Fibroblast of the aortic adventitia (primary cell): ENCODE data around the gene SLC4A3. TPM values are rescaled to one million over a fixed set of nuclear protein-coding genes. Genes with fewer than 3 reads are reported as not detected.

ENCODE experiments used
- DNase-seq: peaks from one replicate; pipeline ENCODE4 v3.0.0-alpha.2; 2010; ENCODE audit warnings: low read depth
- H3K4me3 ChIP-seq: 2 replicates; pipeline ENCODE4 v1.5.1; 2011; ENCODE audit warnings: low read depth, mild to moderate bottlenecking, control low read depth, low read length, moderate library complexity
- CTCF ChIP-seq: IDR thresholded peaks from 2 replicates; pipeline ENCODE4 v1.5.1; 2011; ENCODE audit warnings: mild to moderate bottlenecking, low read length, control low read depth, inconsistent platforms; ENCODE audit not compliant: insufficient read depth
- total RNA-seq: library from RNA; depleted of rRNA; stranded (reverse); fragments of >200 nt; gene quantifications from 2 replicates; pipeline ENCODE4 v1.2.3, GENCODE V29; 2012; ENCODE audit warnings: low replicate concordance

The SLC4A3 gene
- total RNA-seq, 1 donor: 2.5 TPM

- no peak overlapping the region for H3K4me3 ChIP-seq
- TF ChIP-seq CTCF: no peak
- DNase-seq: no peak
Observed at GRCh38 chr2:219612577-219613286, 14.7 kb upstream of the SLC4A3 start.

GRCh38 chr2:219613461-219614070 lies 13.9 kb upstream of the SLC4A3 start:
- TF ChIP-seq CTCF: no peak

GRCh38 chr2:219614076-219614860 lies 13.2 kb upstream of the SLC4A3 start:
- H3K4me3 ChIP-seq: no peak overlapping the region
- no peak for TF ChIP-seq CTCF
- DNase-seq: no peak

More at GRCh38 chr2:219613461-219614070, 13.9 kb upstream of the SLC4A3 start:
- no peak for DNase-seq
- H3K4me3 ChIP-seq: no peak overlapping the region

- no peak overlapping the region for H3K4me3 ChIP-seq
- DNase-seq: no peak
- no peak for TF ChIP-seq CTCF
Observed at GRCh38 chr2:219615036-219615435, 12.4 kb upstream of the SLC4A3 start.

- no peak for TF ChIP-seq CTCF
- DNase-seq: no peak
- H3K4me3 ChIP-seq: no peak overlapping the region
Observed at GRCh38 chr2:219615894-219616293, 11.5 kb upstream of the SLC4A3 start.

- DNase-seq: no peak
- TF ChIP-seq CTCF: no peak
- H3K4me3 ChIP-seq: no peak overlapping the region
Observed at GRCh38 chr2:219616550-219616949, 10.9 kb upstream of the SLC4A3 start.
